Choroid plexus epithelial cell (primary cell): ENCODE data around the gene AGRN.

Source experiments
- DNase-seq: peaks from one replicate; pipeline ENCODE4 v3.0.0-alpha.2; 2010; ENCODE audit warnings: low read depth
- H3K4me3 ChIP-seq: 2 replicates; pipeline ENCODE4 v1.5.1; 2011; ENCODE audit warnings: low read depth, mild to moderate bottlenecking, control low read depth, low read length, moderate library complexity
- TF ChIP-seq, protein P1 (sequence below): conservative IDR thresholded peaks from 2 replicates; pipeline ENCODE4 v1.5.1; 2011; ENCODE audit warnings: low read depth, mild to moderate bottlenecking, control low read depth, inconsistent platforms, low read length, moderate library complexity

Gene AGRN

DNA sequence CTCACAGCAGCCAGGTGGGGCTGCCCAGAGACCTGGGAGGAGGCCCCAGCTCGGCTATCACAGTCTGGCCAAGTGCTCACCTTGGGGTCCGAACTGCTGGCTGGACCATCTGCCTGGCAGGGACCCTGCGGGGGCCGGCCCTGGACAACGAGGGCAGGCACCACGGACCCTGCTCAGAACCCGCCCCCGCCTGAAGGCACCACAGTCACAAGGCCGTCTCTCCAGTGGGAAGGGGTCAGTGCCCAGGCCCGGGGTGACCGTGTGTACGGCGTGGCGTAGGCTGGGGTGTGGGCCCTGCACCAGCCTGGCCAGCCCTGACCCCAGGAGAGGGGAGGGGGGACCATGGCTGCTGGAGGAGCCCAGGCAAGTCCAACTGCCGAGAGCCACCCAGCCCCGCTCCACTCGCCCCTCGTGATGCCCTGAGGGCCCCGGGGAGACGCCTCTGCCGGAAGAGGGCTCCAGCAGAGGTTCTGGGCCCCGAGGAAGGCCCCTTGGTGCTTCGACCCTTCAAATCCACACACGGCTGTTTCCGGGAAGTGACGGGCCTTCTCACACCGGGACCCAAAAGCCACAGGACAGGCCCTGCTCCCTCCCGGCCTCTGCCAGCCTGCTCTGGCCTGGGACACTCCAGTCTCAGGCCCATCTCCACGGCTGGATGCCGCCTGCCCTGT lies 65.4 kb downstream of the AGRN start:
- no peak overlapping the region for H3K4me3 ChIP-seq
- no peak for DNase-seq
- TF ChIP-seq, protein P1, sequence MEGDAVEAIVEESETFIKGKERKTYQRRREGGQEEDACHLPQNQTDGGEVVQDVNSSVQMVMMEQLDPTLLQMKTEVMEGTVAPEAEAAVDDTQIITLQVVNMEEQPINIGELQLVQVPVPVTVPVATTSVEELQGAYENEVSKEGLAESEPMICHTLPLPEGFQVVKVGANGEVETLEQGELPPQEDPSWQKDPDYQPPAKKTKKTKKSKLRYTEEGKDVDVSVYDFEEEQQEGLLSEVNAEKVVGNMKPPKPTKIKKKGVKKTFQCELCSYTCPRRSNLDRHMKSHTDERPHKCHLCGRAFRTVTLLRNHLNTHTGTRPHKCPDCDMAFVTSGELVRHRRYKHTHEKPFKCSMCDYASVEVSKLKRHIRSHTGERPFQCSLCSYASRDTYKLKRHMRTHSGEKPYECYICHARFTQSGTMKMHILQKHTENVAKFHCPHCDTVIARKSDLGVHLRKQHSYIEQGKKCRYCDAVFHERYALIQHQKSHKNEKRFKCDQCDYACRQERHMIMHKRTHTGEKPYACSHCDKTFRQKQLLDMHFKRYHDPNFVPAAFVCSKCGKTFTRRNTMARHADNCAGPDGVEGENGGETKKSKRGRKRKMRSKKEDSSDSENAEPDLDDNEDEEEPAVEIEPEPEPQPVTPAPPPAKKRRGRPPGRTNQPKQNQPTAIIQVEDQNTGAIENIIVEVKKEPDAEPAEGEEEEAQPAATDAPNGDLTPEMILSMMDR = no peak

DNA sequence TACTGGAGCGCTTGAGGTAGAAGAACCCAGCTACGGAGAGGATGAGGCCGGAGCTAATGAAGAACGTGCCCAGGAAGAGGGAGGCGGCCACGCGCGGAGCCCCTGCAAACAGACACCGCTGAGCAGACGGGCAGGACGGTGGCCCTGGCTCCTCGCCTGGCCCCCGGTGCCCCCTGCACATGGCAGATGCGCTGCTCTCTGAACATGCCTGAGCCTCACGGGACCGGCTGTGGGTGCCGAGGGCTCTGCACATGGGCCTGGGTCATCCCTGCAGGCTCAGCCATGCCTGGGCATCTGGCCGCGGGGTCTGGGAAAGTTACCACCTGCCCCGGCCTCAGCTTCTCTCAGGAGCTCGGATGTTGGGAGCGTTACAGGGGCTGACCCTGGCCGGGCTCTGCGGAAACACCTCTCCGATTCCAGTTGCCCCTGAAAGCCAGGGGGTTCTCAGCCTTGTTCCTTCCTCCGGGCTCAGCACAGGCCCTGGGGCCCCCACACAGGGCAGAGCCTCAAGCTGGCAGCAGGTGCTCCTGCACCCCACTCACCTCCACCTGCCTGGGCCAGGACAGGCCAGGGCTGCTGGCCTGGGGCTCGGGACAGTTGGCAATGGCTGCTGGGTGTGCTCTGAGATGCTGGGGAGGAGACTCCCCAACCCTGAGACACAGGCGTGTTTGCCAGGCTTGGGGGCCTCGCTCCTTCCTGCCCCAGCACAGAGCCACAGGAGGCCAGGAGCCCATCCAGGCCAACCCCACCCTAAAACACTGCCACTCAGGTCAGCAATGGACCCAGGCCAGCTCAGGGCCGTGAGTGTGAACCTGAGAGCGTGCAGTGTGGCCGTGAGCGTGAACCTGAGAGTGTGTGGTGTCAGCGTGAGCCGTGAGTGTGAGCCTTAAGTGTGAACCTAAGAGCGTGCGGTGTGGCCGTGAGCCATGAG lies 66.3 kb downstream of the AGRN start:
- TF ChIP-seq, protein P1 = no peak
- no peak overlapping the region for H3K4me3 ChIP-seq
- DNase-seq = no peak

DNA sequence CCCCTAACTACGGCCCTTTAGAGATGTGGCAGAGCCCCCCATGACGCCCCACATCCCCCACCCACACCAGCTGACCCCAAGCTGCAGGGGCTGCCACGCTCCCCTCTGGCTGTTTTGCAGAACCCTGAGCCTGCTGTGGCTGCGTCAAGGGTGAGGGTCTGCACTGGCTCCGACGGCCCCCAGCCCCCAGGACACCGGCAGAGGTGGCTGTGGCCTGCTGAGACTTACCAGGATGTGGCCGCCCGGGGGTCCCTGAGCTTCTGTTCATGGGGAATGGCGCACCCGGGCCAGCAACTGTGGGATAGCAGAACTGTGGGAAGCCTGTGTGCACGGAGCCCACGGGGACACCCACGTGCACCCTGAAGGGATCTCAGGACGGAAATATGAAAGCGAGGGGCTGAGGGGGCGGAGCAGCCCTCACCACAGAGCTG lies 67.0 kb downstream of the AGRN start:
- TF ChIP-seq, protein P1 = no peak
- no peak for DNase-seq
- no peak overlapping the region for H3K4me3 ChIP-seq

DNA sequence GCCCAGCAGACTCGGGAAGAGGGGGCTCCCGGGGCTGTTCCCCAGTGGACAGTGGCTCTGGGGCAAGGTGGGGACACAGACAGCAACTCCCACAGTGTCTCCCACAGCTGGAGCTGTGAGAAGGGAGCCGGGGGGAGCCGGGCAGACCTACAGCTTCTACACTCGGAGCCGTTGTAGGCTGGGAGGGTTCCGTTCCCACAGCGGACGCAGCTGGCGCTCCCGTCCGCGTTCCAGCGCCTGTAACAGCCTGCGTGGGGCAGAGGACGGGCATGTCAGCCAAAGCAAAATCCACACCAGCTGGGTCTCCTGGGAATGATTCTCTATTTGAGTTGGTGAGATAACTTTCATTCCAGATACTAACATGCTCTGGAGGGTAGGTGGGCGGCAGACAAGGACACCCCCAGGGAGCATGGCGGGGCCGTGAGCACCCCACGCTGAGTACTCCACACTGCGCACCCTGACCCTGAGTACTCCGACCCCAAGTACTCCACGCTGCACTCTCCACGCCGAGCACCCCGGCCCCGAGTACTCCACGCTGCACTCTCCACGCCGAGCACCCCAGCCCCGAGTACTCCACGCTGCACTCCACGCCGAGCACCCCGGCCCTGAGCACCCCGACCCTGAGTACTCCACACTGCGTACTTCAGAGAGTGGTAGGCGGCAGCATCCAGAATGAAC lies 67.6 kb downstream of the AGRN start:
- DNase-seq = no peak

DNA sequence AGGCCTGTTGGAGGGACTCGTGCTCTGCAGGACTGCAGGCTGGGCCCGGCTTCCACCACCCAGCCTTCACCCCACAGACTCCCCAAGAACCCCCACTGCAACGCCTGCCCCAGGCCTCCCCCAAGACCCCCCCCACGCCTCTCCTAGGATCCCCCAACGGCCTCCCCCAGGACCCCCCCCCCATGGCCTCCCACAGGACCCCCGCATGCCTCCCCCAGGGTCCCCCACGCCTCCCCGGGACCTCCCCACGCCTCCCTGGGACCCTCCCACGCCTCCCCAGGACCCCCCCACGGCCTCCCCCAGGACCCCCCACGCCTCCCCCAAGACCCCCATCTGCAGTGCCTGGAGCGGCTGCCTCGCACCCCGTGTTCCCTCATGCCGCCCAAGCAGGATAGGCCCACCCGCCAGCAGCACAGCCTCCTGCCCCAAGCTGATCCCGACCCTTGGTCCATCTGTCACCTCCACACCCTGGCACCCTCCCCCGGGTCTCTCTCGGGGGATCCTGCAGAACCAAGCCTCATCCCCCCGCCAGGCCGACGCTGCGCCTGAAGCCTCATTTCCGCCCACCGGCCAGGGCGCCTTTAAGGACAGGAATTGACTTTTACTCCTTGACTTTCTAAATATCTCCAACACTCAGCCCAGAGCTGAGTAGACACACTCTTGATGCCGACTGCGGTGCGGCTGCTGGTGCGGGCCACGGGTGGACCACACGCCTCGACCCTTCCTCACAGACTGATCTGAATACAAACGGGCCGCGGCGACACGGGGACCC lies 68.3 kb downstream of the AGRN start:
- H3K4me3 ChIP-seq = no peak overlapping the region
- TF ChIP-seq, protein P1 = no peak

More for the DNA sequence above, 67.6 kb downstream of the AGRN start:
- no peak overlapping the region for H3K4me3 ChIP-seq
- TF ChIP-seq, protein P1 = no peak

More for the DNA sequence above, 68.3 kb downstream of the AGRN start:
- DNase-seq = no peak
